Mesothelial cell of epicardium (in vitro differentiated cells): ENCODE results near the gene ADAMTSL1. TPM values are rescaled to one million over a fixed set of nuclear protein-coding genes. Genes with fewer than 3 reads are reported as not detected.

Experiments
- DNase-seq, 2 experiments: peaks; one replicate each; pipeline ENCODE4 v3.0.0; 2021; ENCODE audit warnings: low spot score in 2 of 2; ENCODE audit not compliant: unreplicated experiment in 2 of 2
- H3K27ac Mint-ChIP-seq: 2 replicates; pipeline ENCODE4 v1.8.0; 2021; ENCODE audit warnings: mixed read lengths
- H3K27me3 Mint-ChIP-seq: 2 replicates; pipeline ENCODE4 v1.8.0; 2021; ENCODE audit warnings: low read depth, mixed read lengths
- H3K36me3 Mint-ChIP-seq: 2 replicates; pipeline ENCODE4 v1.8.0; 2021; ENCODE audit warnings: mixed read lengths
- H3K4me1 Mint-ChIP-seq: 2 replicates; pipeline ENCODE4 v1.8.0; 2021; ENCODE audit warnings: mixed read lengths
- H3K4me3 Mint-ChIP-seq: 2 replicates; pipeline ENCODE4 v1.8.0; 2021; ENCODE audit warnings: mild to moderate bottlenecking, moderate library complexity, mixed read lengths
- H3K9me3 Mint-ChIP-seq: 2 replicates; pipeline ENCODE4 v1.8.0; 2021; ENCODE audit warnings: mixed read lengths
- CTCF ChIP-seq: fragments of 200-600 bp; sonication (generic); IDR thresholded peaks from one replicate; pipeline ENCODE4 v1.5.0; 2021; ENCODE audit warnings: antibody characterized with exemption; ENCODE audit not compliant: unreplicated experiment
- total RNA-seq: library from RNA; stranded (reverse); gene quantifications from 3 replicates; pipeline ENCODE4 v1.2.1, GENCODE V29; 2021

Gene ADAMTSL1
- total RNA-seq, 1 donor from 2014 or later = 48.0 TPM

DNA sequence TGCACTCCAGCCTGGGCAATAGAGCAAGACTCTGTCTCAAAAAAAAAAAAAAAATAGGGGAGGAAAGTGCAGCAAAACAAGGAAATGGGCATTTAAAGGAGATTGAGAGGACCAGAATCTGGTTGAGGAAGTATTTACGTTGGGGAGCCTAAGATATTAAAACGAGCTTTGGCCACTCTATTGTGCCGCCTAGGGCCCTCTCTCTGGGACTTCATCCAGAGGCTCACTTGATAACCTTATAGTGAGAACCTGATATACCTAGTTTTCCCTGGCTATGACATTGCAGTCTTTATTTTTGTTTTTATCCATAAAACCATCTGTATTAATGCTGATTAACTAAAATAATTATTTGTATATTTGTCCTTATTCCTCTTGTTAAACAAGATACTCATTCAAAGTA is 345.5 kb downstream of the ADAMTSL1 start:
- Mint-ChIP-seq H3K36me3 (peaks cover 6% of the 10 kb centered on the region), H3K27me3 (no peaks in the 10 kb centered on the region)
- no peak for TF ChIP-seq CTCF

DNA sequence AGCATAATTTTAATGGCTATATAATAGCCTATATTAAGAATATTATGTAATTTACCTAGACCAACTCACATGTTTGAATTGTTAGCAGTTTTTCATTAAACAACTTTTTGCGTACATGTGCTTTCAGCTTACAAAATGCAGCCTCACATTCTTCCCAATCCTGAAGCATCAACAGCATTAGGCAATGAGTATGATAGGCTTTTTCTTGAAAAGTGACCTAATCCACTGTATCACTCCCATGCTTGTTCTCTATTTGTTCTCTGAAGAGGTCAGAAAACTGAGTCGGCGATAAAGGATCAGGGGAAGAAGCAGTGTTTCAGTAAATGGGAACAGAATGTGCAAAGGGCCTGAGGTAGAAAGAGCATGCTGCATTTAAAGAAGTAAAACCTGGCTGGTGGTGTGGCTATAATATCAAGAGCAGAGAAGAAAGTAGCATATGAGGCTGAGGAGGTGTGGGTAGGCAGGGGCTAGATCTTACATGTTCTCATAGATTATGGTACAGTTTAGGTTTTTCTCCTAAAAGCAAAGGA is 346.7 kb downstream of the ADAMTSL1 start:
- Mint-ChIP-seq H3K27me3 (no peaks in the 10 kb centered on the region), H3K9me3 (no peaks in the 10 kb centered on the region), H3K4me3 (no peak overlapping the region), H3K36me3 (peaks cover 6% of the 10 kb centered on the region), H3K4me1 (peaks cover 8% of the 10 kb centered on the region), H3K27ac (no peak overlapping the region)
- no peak for DNase-seq
- no peak for TF ChIP-seq CTCF

More for the DNA sequence above, 345.5 kb downstream of the ADAMTSL1 start:
- Mint-ChIP-seq H3K4me3 (no peak overlapping the region), H3K9me3 (no peaks in the 10 kb centered on the region), H3K27ac (no peak overlapping the region), H3K4me1 (peaks cover 4% of the 10 kb centered on the region)
- DNase-seq = no peak

- Mint-ChIP-seq H3K4me3 (no peak overlapping the region), H3K27ac (no peak overlapping the region), H3K9me3 (no peaks in the 10 kb centered on the region), H3K4me1 (peaks cover 14% of the 10 kb centered on the region), H3K36me3 (peaks cover 5% of the 10 kb centered on the region), H3K27me3 (no peaks in the 10 kb centered on the region)
- no peak for TF ChIP-seq CTCF
- no peak for DNase-seq
These were observed 347.8 kb downstream of the ADAMTSL1 start for GRCh38 chr9:18821788-18822187.

DNA sequence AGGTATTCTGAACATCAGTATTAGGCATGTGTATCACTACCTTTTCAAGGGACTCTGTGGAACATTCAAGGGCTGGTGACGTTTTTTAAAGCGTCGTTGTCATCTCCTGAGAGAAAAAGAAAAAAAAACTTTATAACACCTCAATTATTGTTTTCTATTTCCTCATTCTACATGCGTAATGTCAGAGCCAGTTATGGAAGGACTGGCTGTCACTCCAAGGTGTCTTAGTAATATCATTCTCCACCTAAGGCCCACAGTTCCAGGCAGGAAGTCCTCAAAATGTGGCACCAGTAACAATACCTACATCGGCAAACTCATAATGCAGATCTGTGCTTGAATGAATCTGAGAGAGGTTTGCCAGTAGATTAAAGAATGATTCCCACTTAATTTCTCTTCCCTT is 348.9 kb downstream of the ADAMTSL1 start:
- no peak for DNase-seq
- TF ChIP-seq CTCF = no peak
- peaks cover 14% of the 10 kb centered on the region for H3K4me1 Mint-ChIP-seq
- no peak overlapping the region for H3K27ac Mint-ChIP-seq
- H3K27me3 Mint-ChIP-seq = no peaks in the 10 kb centered on the region
- no peak overlapping the region for H3K4me3 Mint-ChIP-seq
- H3K36me3 Mint-ChIP-seq = no peaks in the 10 kb centered on the region
- H3K9me3 Mint-ChIP-seq = no peaks in the 10 kb centered on the region

GRCh38 chr9:18824095-18824666 is 350.2 kb downstream of the ADAMTSL1 start:
- Mint-ChIP-seq H3K4me1 (peaks cover 15% of the 10 kb centered on the region), H3K4me3 (no peak overlapping the region), H3K36me3 (no peaks in the 10 kb centered on the region), H3K9me3 (no peaks in the 10 kb centered on the region), H3K27ac (no peak overlapping the region), H3K27me3 (no peaks in the 10 kb centered on the region)
- no peak for TF ChIP-seq CTCF
- DNase-seq = no peak
